A673 (cell line): Measurements from ENCODE around the gene SHISA3.
A peak's percentile ranks its signal among the peaks of the same experiment; 100 is the strongest.

ENCODE experiments used
- CTCF ChIP-seq: fragments of 300-800, 200-600 bp; sonication (generic); conservative IDR thresholded peaks from 2 replicates; pipeline ENCODE4 v1.5.1; 2017; ENCODE audit warnings: low read depth, mild to moderate bottlenecking, antibody characterized with exemption, low read length, moderate library complexity, mixed read lengths
- EZH2 ChIP-seq: fragments of 200-600 bp; sonication (generic); IDR thresholded peaks from 2 replicates; pipeline ENCODE4 v1.6.1; 2017; ENCODE audit warnings: borderline replicate concordance, low read depth, mild to moderate bottlenecking, mixed read lengths, antibody characterized with exemption, low read length; ENCODE audit not compliant: poor library complexity, severe bottlenecking

DNA sequence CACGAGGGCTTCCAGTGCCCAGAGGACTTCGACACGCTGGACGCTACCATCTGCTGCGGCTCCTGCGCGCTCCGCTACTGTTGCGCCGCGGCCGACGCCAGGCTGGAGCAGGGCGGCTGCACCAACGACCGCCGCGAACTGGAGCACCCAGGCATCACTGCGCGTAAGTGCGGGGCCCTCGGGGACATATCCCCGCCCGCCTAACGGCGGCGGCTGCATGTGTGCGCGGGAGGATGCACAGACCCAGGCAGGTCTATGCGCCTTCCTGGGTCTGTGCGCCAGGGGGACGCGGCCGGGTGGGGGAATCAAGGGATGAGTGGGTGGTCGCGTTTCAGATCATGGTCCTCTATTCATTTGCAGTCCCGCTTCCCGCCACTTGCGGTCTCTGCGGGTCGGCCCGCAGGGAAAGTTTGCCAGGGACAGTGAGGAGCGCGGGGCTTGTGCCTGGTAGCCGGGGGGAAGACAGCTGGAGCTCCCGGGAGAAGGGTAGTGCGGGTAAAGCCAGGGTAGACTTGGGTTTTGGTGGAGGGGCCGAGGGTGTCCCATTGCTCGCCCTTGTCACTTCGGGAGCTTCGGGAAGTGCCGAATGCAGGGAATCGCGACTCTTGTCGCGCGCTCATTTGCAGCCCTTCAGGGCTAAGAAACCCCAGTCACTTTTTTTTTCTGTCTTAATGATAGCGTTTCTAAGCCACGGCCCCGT, 1.0 kb downstream of the SHISA3 start:
- TF ChIP-seq CTCF: 0 out of 2 replicates have a peak, but pooled peaks have one; percentile 11
- peak; percentile 8 for TF ChIP-seq EZH2
